ENCODE results near the gene ATP10A.

Gene ATP10A

GRCh38 chr15:25852661-25853524, 10.2 kb downstream of the ATP10A start:
- no peak for FAIRE-seq

- FAIRE-seq, result no peak
These were observed 11.1 kb downstream of the ATP10A start for GRCh38 chr15:25852027-25852426.

- peak; percentile 89 for FAIRE-seq
These were observed 12.7 kb downstream of the ATP10A start for GRCh38 chr15:25850154-25851111.

- peak; percentile 84 for FAIRE-seq
These were observed 13.8 kb downstream of the ATP10A start for GRCh38 chr15:25849157-25849921.

- FAIRE-seq, result no peak
These were observed 14.4 kb downstream of the ATP10A start for GRCh38 chr15:25848784-25849156.

GRCh38 chr15:25848325-25848724, 14.8 kb downstream of the ATP10A start:
- FAIRE-seq, result no peak

GRCh38 chr15:25847051-25847450, 16.1 kb downstream of the ATP10A start:
- no peak for FAIRE-seq

GRCh38 chr15:25846377-25846776, 16.8 kb downstream of the ATP10A start:
- FAIRE-seq, result no peak

- no peak for FAIRE-seq
These were observed 18.0 kb downstream of the ATP10A start for GRCh38 chr15:25844981-25845680.

GRCh38 chr15:25844542-25844941, 18.6 kb downstream of the ATP10A start:
- FAIRE-seq, result no peak

- FAIRE-seq, result no peak
These were observed 19.1 kb downstream of the ATP10A start for GRCh38 chr15:25844076-25844475.

- no peak for FAIRE-seq
These were observed 23.4 kb downstream of the ATP10A start for GRCh38 chr15:25839638-25840156.

GRCh38 chr15:25838871-25839195, 24.3 kb downstream of the ATP10A start:
- FAIRE-seq, result no peak

- FAIRE-seq, result no peak
These were observed 24.8 kb downstream of the ATP10A start for GRCh38 chr15:25838191-25838870.

GRCh38 chr15:25832158-25832557, 31.0 kb downstream of the ATP10A start:
- FAIRE-seq, result no peak

- FAIRE-seq, result no peak
These were observed 32.2 kb downstream of the ATP10A start for GRCh38 chr15:25830844-25831451.

GRCh38 chr15:25829073-25829472, 34.1 kb downstream of the ATP10A start:
- no peak for FAIRE-seq

- FAIRE-seq, result no peak
These were observed 37.9 kb downstream of the ATP10A start for GRCh38 chr15:25825207-25825606.

GRCh38 chr15:25824618-25825017, 38.5 kb downstream of the ATP10A start:
- FAIRE-seq, result no peak

GRCh38 chr15:25812845-25813244, 50.3 kb downstream of the ATP10A start:
- FAIRE-seq, result no peak

- peak; percentile 6 for FAIRE-seq
These were observed 51.1 kb downstream of the ATP10A start for GRCh38 chr15:25812073-25812472.

All from G401.6 (cell line).